GM12891 (cell line): ENCODE results near the gene TPST1.

ENCODE experiments used
- DNase-seq: peaks from one replicate; pipeline ENCODE4 v3.0.0; 2011; ENCODE audit warnings: low spot score; ENCODE audit not compliant: insufficient read length
- FAIRE-seq: peaks from 2 replicates; lab custom pipeline; 2011; peaks lifted over from hg19 to GRCh38; lab: Jason Lieb, UNC
- PAX5 ChIP-seq: IDR thresholded peaks from 2 replicates; pipeline ENCODE4 v1.6.1; 2011; ENCODE audit warnings: low read length, moderate library complexity, mild to moderate bottlenecking; ENCODE audit not compliant: insufficient read depth, severe bottlenecking
- POLR2A ChIP-seq: IDR thresholded peaks from 2 replicates; pipeline ENCODE4 v1.6.1; 2011; ENCODE audit warnings: low read depth, low read length, control low read depth
- POLR2AphosphoS5 ChIP-seq: IDR thresholded peaks from 2 replicates; pipeline ENCODE4 v1.6.1; 2011; ENCODE audit warnings: low read depth, low read length, control low read depth
- POU2F2 ChIP-seq: IDR thresholded peaks from 2 replicates; pipeline ENCODE4 v1.6.1; 2011; ENCODE audit warnings: low read depth, mild to moderate bottlenecking, control low read depth, low read length, moderate library complexity
- SPI1 ChIP-seq: IDR thresholded peaks from 2 replicates; pipeline ENCODE4 v1.6.1; 2011; ENCODE audit warnings: low read depth, low read length, control low read depth
- TAF1 ChIP-seq: IDR thresholded peaks from 2 replicates; pipeline ENCODE4 v1.6.1; 2011; ENCODE audit warnings: low read depth, low read length, control low read depth

TPST1 gene

GRCh38 chr7:66187905-66188304 is 17.2 kb upstream of the TPST1 start:
- FAIRE-seq: no peak
- TF ChIP-seq POLR2A (no peak), POU2F2 (no peak), POLR2AphosphoS5 (no peak), TAF1 (no peak), PAX5 (no peak), SPI1 (no peak)
- no peak for DNase-seq

- no peak for DNase-seq
- FAIRE-seq: no peak
- TF ChIP-seq PAX5 (no peak), POLR2AphosphoS5 (no peak), TAF1 (no peak), SPI1 (no peak), POLR2A (no peak), POU2F2 (no peak)
These were observed 16.5 kb upstream of the TPST1 start for GRCh38 chr7:66188645-66189044.

- FAIRE-seq (no peak), DNase-seq (no peak)
- TF ChIP-seq TAF1 (no peak), POU2F2 (no peak)
These were observed 15.2 kb upstream of the TPST1 start for GRCh38 chr7:66189695-66190503.

GRCh38 chr7:66190504-66190857 is 14.7 kb upstream of the TPST1 start:
- DNase-seq: no peak
- no peak for TF ChIP-seq SPI1
- TF ChIP-seq PAX5: no peak
- no peak for TF ChIP-seq POLR2A
- no peak for TF ChIP-seq POLR2AphosphoS5
- TF ChIP-seq TAF1: no peak
- TF ChIP-seq POU2F2: no peak
- FAIRE-seq: no peak

GRCh38 chr7:66193146-66193725 is 11.9 kb upstream of the TPST1 start:
- TF ChIP-seq POU2F2: no peak
- TF ChIP-seq POLR2AphosphoS5: no peak
- TF ChIP-seq TAF1: no peak
- no peak for TF ChIP-seq POLR2A
- TF ChIP-seq SPI1: no peak
- TF ChIP-seq PAX5: no peak
- no peak for DNase-seq
- no peak for FAIRE-seq

GRCh38 chr7:66198469-66198868 is 6.7 kb upstream of the TPST1 start:
- FAIRE-seq (no peak), DNase-seq (no peak)
- no peak for TF ChIP-seq POU2F2

- TF ChIP-seq POLR2AphosphoS5: no peak
- TF ChIP-seq TAF1: no peak
- TF ChIP-seq POLR2A: no peak
- TF ChIP-seq PAX5: no peak
- no peak for TF ChIP-seq POU2F2
- TF ChIP-seq SPI1: no peak
- FAIRE-seq: no peak
- no peak for DNase-seq
These were observed 6.2 kb upstream of the TPST1 start for GRCh38 chr7:66198956-66199355.

- FAIRE-seq (no peak), DNase-seq (no peak)
- TF ChIP-seq POLR2A (no peak), TAF1 (no peak), SPI1 (no peak), PAX5 (no peak), POLR2AphosphoS5 (no peak), POU2F2 (no peak)
These were observed 2.7 kb upstream of the TPST1 start for GRCh38 chr7:66202441-66202840.

- TF ChIP-seq POLR2AphosphoS5: no peak
- no peak for TF ChIP-seq POU2F2
- no peak for TF ChIP-seq POLR2A
- no peak for TF ChIP-seq TAF1
- no peak for TF ChIP-seq PAX5
- no peak for TF ChIP-seq SPI1
- FAIRE-seq (no peak), DNase-seq (no peak)
These were observed 582 bp downstream of the TPST1 start for GRCh38 chr7:66205741-66206090.

- DNase-seq: no peak
- TF ChIP-seq POLR2A: no peak
- TF ChIP-seq SPI1: no peak
- TF ChIP-seq POU2F2: no peak
- TF ChIP-seq POLR2AphosphoS5: no peak
- TF ChIP-seq TAF1: no peak
- no peak for TF ChIP-seq PAX5
- FAIRE-seq: no peak
These were observed 1.2 kb downstream of the TPST1 start for GRCh38 chr7:66206119-66206933.
